ENCODE measurements around the gene UBE2V1. TPM values are rescaled to one million over a fixed set of nuclear protein-coding genes. Genes with fewer than 3 reads are reported as not detected.
A peak's percentile ranks its signal among the peaks of the same experiment; 100 is the strongest.

UBE2V1 gene
- total and polyA plus RNA-seq, 2 of the 13 experiments (the other 11 are each of a cell fraction or from before 2014, with no cell fraction given): 81.3 to 132 TPM

GRCh38 chr20:50038574-50038991 is 74.4 kb downstream of the UBE2V1 start (continued):
- peak; percentile 46; the same call in 1 of the 2 replicates for TF ChIP-seq ZGPAT (CRISPR knock-in tag; IDR thresholded peaks at IDR 0.05)
- TF ChIP-seq FOXA1 (IDR thresholded peaks at IDR 0.05): no peak
- TF ChIP-seq FOXA1 (CRISPR knock-in tag; IDR thresholded peaks at IDR 0.05): no peak; the same call in 1 of the 2 replicates
- no peak for TF ChIP-seq ZFYVE20 (CRISPR knock-in tag; IDR thresholded peaks at IDR 0.05; ENCODE audit: borderline replicate concordance, low read depth)
- 0 out of 2 replicates have a peak, but pooled peaks have one; percentile 52 for TF ChIP-seq KLF13 (CRISPR knock-in tag; IDR thresholded peaks at IDR 0.05)
- TF ChIP-seq ZEB1 (IDR thresholded peaks at IDR 0.05; ENCODE audit: insufficient replicate concordance, low read depth): no peak
- TF ChIP-seq MNT (IDR thresholded peaks at IDR 0.05): no peak
- peak; percentile 27; the same call in 1 of the 2 replicates for TF ChIP-seq HIC2 (CRISPR knock-in tag; IDR thresholded peaks at IDR 0.05; ENCODE audit: low read depth)
- no peak for TF ChIP-seq KAT7 (CRISPR knock-in tag; IDR thresholded peaks at IDR 0.05; ENCODE audit: borderline replicate concordance)
- TF ChIP-seq ETV5 (CRISPR knock-in tag; IDR thresholded peaks at IDR 0.05; ENCODE audit: borderline replicate concordance): 0 out of 2 replicates have a peak, but pooled peaks have one; percentile 25
- TF ChIP-seq RBM39 (IDR thresholded peaks at IDR 0.05; ENCODE audit: low read depth, low read length, poor library complexity, severe bottlenecking): no peak
- TF ChIP-seq PHF21A (CRISPR knock-in tag; IDR thresholded peaks at IDR 0.05): peak; percentile 90
- no peak for TF ChIP-seq YEATS4 (CRISPR knock-in tag; IDR thresholded peaks at IDR 0.05; ENCODE audit: borderline replicate concordance)
- no peak for TF ChIP-seq SKI (IDR thresholded peaks at IDR 0.05; ENCODE audit: partially characterized antibody)
- no peak for TF ChIP-seq ZBTB46 (CRISPR knock-in tag; IDR thresholded peaks at IDR 0.05; ENCODE audit: borderline replicate concordance)
- no peak for TF ChIP-seq ASH2L (IDR thresholded peaks at IDR 0.05; ENCODE audit: insufficient read length, low read depth, low read length)
- TF ChIP-seq ZNF331 (CRISPR knock-in tag; IDR thresholded peaks at IDR 0.05): peak; percentile 52; the same call in 1 of the 2 replicates
- TF ChIP-seq JUND (CRISPR knock-in tag; IDR thresholded peaks at IDR 0.05): no peak
- TF ChIP-seq CSRNP2 (CRISPR knock-in tag; conservative IDR thresholded peaks at IDR 0.05; ENCODE audit: low read depth): no peak
- peak; percentile 91 for TF ChIP-seq ZNF768 (CRISPR knock-in tag; IDR thresholded peaks at IDR 0.05)
- no peak for TF ChIP-seq ZNF24 (IDR thresholded peaks at IDR 0.05)
- TF ChIP-seq AHR (CRISPR knock-in tag; IDR thresholded peaks at IDR 0.05): 0 out of 2 replicates have a peak, but pooled peaks have one; percentile 77
- no peak for TF ChIP-seq RBAK (CRISPR knock-in tag; IDR thresholded peaks at IDR 0.05)
